NOMO-1 treated with dmso at 0.1 percent for 144 hours (cell line): ENCODE results near the gene NPRL2.

ENCODE experiments used
- DNase-seq: peaks from one replicate; lab custom pipeline; 2025; ENCODE audit not compliant: unreplicated experiment; lab: John Stamatoyannopoulos, UW

Gene NPRL2

DNA sequence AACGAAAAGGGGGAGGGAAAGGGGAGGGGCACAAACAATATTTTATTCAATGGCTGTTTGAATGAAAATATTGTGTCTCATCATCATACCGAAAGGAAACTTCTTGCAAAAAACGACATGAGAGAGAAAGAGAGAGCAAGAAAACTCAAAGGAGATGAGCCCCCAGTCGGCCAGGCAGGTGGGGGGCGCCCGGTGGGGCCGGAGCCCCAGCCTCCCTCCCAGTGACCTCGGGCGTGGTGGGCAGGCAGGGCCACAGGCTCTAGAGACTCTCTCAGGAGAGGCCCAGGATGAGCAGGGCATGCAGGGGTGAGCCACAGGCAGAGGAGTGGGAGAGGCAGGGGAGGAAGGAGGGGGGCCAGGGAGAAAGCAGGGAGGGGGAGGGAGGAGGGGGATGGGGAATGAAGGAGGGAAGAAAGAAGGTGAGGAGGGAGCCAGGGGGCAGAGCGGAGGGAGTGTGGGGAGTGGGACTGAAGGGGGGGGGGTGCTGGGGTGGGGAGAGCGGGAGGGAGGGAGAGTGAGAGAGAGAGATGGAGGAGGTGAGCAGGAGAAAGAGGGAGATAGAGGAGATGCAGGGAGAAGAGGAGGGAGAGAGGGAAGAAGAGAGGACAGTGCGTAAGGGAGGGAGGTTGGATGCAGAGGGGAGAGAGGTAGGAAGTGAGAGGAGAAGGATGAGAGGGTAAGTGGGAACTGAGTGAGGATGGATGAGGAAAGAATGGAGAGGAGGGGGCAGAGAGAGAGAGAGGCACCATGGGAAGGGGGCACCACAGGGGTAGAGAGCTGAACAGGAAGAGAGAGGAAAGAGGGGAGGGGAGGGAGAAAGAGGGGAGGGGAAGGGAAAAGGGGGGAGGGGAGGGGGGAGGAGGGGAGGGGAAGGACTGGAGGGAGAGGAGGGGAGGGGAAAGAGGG is 22.8 kb upstream of the NPRL2 start:
- DNase-seq: no peak

GRCh38 chr3:50372349-50372748 is 21.8 kb upstream of the NPRL2 start:
- no peak for DNase-seq

- no peak for DNase-seq
Measured at GRCh38 chr3:50371133-50371685, 20.6 kb upstream of the NPRL2 start.

DNA sequence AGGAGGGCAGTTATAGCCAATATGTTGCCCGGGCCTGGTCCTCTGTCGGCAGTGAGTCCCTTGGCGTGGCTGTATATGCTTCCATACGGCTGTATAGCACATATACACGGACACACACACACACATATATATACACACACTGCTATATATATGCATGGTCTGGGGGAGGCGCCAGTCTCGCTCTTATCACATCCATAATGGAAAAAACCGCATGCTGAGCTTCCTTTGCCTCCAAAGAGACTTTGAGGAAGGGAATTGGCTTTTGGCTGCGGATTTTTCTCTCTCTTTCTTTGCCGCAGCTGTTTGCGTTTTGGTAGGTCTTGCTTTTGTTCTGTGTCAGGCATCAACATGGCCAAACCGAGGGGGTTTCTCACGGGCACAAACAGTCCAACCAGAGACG is 20.0 kb upstream of the NPRL2 start:
- DNase-seq: peak; percentile 22

DNA sequence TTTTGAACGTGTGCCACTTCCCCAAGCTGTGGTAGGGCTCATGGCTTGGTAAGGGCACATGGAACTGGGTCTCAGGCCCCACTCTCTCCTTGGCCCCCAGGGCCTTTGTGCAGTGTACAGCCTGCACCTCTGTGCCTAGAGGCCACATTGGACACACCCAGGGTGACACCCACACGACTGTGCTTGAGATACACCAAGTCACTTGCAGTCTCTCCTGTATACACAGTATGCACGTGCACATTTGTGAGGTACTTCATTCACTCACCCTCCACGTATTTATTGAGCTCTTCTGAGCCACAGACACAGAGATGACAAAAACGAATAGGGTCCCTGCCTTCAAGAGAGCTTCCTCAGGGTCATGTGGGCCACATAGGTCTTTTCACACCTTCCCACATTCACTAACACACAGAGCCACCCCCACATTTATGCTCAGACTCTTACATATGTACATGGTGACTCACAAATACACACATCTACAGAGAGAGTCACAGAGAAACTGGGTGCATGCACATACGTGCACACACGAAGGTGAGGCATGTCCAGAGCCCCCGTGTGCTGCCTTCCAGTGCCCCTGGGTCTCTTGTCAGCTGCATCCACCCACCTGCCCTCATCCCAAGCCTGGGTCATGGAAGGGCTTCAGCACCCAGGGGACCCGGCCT is 18.6 kb upstream of the NPRL2 start:
- no peak for DNase-seq

GRCh38 chr3:50365842-50366220 is 15.3 kb upstream of the NPRL2 start:
- DNase-seq: no peak

DNA sequence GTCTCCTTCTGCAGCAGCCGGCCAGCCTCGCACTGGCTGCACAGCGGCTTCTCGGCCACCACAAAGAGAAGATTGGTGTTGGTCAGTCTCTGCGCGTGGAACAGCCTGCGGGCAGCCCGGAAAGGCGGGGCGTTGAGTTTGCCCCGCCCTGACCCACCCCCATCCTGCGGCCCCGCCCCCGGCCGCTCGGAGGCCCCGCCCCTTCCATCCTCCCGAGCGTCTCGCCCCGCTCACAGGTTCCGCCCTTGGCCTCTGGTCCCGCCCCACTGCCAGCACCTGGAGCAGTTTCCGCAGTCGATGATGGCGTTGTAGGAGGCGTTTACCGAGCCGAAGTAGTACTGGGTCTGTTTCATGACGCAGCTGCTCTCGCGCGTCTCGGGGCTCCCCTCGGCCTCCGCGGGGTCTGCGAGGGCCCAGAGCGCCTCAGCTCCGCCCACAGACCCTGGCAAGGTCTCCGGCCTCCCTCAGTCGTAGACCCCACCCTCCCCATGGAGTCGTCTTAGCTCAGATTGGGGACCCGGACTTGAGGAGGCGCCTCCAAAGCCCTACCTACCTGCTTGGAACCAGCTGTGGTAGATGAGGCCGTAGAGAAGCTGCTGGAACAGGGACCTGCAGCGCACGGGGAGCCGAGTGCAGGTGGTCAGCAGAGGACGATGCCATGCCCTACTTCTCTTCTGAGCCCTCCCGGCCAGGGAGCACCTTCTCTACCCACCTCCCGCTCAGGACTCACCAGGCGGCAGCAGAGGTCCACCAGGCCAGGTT is 14.7 kb upstream of the NPRL2 start:
- DNase-seq: peak; percentile 84

DNA sequence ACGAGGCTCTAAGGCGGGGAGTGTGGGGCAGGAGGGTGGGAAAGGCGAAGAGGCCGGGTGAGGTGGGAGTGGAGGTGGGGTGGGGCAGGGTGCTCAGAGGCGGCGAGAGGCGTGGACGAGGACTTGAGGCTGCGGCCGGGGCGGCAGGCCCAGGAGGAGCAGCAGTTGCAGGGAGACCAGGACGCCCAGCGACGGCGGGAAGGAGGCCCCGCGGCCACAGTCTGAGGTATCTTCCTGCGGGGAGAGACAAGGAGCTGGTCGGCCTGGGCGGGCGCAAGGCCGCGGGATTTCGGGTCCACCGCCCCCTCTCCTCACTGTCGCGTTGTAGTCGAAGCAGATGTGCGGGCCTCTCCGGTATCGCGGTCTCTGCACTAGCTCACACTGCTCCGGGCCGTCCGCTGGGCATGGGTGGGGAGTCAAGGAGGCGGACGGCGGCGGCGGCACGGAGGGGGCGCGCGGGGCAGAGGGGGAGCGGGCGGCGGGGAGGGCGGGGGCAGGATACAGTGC is 14.1 kb upstream of the NPRL2 start:
- no peak for DNase-seq

DNA sequence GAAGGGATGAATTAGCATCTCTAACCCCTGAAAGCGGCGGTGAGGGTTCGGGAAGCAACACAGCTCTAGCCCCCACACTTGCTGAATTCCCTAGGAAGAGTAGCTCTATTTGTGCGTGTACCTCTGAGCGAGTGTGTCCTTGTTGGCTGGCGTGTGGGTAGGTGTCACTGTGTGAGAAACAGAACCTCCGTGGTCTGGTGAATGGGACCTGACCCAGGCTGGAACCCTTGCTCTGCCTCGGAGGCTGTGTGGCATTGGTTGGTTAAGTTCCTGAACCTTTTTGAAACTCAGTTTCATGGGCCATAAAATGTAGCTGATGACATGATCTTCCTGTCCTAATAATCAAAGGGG is 9.2 kb upstream of the NPRL2 start:
- no peak for DNase-seq

DNA sequence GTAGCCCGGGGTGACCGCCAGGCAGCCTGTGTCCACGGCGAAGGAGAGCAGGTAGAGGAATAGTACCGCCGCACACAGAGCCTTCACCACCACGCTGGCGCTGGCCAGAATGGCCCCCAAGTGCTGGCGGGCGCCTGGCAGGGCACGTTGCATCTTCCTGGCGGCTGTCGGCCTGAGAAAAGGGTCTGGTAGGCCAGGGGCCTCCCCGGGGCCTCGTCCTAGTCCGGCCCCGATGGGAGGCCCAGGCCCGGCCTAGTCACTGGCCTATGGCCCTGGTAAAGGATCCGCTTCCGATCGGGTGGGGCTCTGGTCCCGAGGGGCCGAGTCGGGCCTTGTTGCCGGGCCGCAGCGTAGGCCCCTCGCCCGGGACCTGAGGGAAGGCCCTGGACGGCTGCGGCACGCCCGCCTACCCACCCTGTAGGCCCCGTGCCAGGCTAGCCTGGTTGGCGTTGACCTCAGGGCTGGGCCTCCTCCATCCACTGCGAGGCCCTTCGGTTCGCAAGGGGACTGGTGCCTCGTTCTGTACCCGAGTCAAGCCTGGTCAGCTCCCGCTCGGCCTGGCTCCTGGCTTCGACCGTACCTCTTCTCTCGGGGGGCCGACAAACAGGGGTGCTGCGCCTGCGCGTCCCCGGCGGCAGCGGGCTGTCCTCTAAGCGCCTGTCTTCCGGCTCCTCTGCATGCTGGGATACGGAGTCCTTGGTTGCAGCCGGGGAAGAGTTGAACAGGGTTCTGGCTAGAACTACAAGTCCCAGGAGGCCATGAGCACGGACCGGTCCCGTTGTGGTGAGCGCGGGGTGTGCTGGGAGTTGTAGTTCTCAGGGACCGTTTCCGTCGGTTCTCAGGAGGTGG is 8.6 kb upstream of the NPRL2 start, which contains the start of gene TMEM115:
Gene TMEM115 (minus strand): TSS at position 611 of the 849 bp plus-strand sequence. CDS start 458 bp downstream, at position 153.
- DNase-seq: peak; percentile 95

DNA sequence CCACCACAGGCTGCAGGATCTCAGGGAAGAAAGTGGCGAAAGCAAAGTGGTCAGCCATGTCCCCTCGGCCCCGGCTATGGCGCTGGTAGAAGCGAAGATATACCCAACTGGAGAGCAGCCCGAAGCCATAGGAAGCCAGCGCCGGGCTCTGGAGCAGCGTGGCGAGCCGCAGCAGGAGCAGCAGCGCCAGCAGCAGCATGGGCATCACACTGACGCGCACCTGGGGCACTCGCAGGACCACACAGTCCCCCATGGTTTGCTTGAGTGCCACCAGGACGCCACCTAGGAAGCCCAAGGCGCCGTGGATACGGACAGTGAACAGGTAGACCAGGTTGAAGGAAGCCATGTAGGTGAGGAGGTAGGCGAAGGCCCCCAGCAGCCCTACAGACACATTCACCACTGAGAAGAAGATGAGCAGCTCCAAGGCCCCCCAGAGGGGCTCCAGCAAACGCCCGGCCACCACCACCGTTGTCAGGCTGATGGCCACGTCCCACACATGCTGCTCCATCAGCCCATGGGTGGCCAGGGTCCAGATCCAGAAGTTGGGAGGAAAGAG is 7.9 kb upstream of the NPRL2 start:
- no peak for DNase-seq

GRCh38 chr3:50357481-50357880 is 6.9 kb upstream of the NPRL2 start:
- DNase-seq: no peak

GRCh38 chr3:50356553-50356952 is 6.0 kb upstream of the NPRL2 start:
- no peak for DNase-seq

- no peak for DNase-seq
Measured at GRCh38 chr3:50355829-50356552, 5.4 kb upstream of the NPRL2 start.

DNA sequence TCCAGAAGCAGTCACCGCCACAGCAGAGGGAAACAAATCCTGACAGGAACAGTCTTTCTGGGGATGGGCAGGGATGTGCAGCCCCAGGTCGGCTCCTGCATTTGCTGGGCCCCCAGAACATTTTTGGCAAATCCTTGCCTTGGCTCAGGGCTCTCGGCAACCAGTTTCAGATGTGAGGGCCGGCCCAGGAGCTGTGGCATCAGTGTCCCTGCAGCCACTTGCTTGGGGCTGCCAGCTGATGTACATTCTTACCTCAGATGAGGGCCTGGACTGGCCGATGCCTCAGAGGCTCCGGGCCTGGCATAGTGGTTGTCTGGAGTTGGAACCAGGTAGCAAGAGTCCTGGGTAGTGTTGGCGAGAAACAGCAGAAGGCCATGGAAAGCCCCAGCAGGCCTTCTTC is 4.3 kb upstream of the NPRL2 start:
- no peak for DNase-seq

- DNase-seq: no peak
Measured at GRCh38 chr3:50354186-50354764, 3.7 kb upstream of the NPRL2 start.

GRCh38 chr3:50353245-50354004 is 2.9 kb upstream of the NPRL2 start:
- DNase-seq: no peak

GRCh38 chr3:50352781-50353180 is 2.2 kb upstream of the NPRL2 start:
- DNase-seq: no peak
